Liver (tissue), 9 donors: ENCODE data around the gene TCERG1L. TPM values are rescaled to one million over a fixed set of nuclear protein-coding genes. Genes with fewer than 3 reads are reported as not detected.

Source experiments
- DNase-seq: peaks from one replicate; pipeline ENCODE4 v3.0.0-alpha.2; 2017; ENCODE audit warnings: low spot score
- H3K27ac ChIP-seq, 2 donors: one replicate each; pipeline ENCODE4 v1.7.0; 2013; ENCODE audit warnings: inconsistent platforms in 2 of 2, low read length in 2 of 2, control low read depth in 1 of 2, low read depth in 1 of 2, mild to moderate bottlenecking in 1 of 2
- H3K27me3 ChIP-seq, 4 donors: one replicate each; pipeline versions ENCODE4 v1.6.1 to v1.7.0; 2013; ENCODE audit warnings: low read length in 3 of 4, inconsistent platforms in 1 of 4, mild to moderate bottlenecking in 1 of 4, moderate library complexity in 1 of 4; ENCODE audit not compliant: control insufficient read depth in 4 of 4, insufficient read depth in 4 of 4
- H3K36me3 ChIP-seq, 4 donors: one replicate each; pipeline versions ENCODE4 v1.6.1 to v1.7.0; 2013; ENCODE audit warnings: low read length in 3 of 4, mild to moderate bottlenecking in 3 of 4, low read depth in 1 of 4, moderate library complexity in 1 of 4; ENCODE audit not compliant: control insufficient read depth in 4 of 4, insufficient read depth in 3 of 4
- H3K4me1 ChIP-seq, 4 donors: one replicate each; pipeline versions ENCODE4 v1.6.1 to v1.7.0; 2013; ENCODE audit warnings: low read length in 3 of 4, mild to moderate bottlenecking in 3 of 4, moderate library complexity in 1 of 4; ENCODE audit not compliant: control insufficient read depth in 4 of 4, insufficient read depth in 4 of 4
- H3K4me3 ChIP-seq, 3 donors: one replicate each; pipeline versions ENCODE4 v1.6.1 to v1.7.0; 2013; ENCODE audit warnings: low read length in 3 of 3, control low read depth in 1 of 3, low read depth in 1 of 3, mild to moderate bottlenecking in 1 of 3
- H3K9ac ChIP-seq, 2 donors: one replicate each; pipeline ENCODE4 v1.7.0; 2013; ENCODE audit warnings: low read length in 2 of 2, mild to moderate bottlenecking in 2 of 2, moderate library complexity in 2 of 2, control low read depth in 1 of 2, low read depth in 1 of 2
- H3K9me3 ChIP-seq, 4 donors: one replicate each; pipeline versions ENCODE4 v1.6.1 to v1.7.0; 2013; ENCODE audit warnings: low read length in 3 of 4; ENCODE audit not compliant: control insufficient read depth in 4 of 4
- ATF3 ChIP-seq: IDR thresholded peaks from 2 replicates; pipeline ENCODE4 v1.6.1; 2016; ENCODE audit warnings: antibody characterized with exemption
- CTCF ChIP-seq: fragments of 150-350 bp; IDR thresholded peaks from 2 replicates; pipeline ENCODE4 v1.5.1; 2017; ENCODE audit warnings: improper control_type of control experiment, low read depth, low read length; ENCODE audit not compliant: missing input control
- EGR1 ChIP-seq, 2 donors: IDR thresholded peaks; 2 replicates each; pipeline ENCODE4 v1.6.1; 2016 to 2018; ENCODE audit warnings: antibody characterized with exemption in 2 of 2, low read depth in 2 of 2
- FOXA1 ChIP-seq: IDR thresholded peaks from 2 replicates; pipeline ENCODE4 v1.6.1; 2016; ENCODE audit warnings: antibody characterized with exemption
- FOXA2 ChIP-seq: IDR thresholded peaks from 2 replicates; pipeline ENCODE4 v1.6.1; 2016; ENCODE audit warnings: antibody characterized with exemption
- GABPA ChIP-seq, 2 donors: IDR thresholded peaks in 1 of 2; conservative IDR thresholded peaks in 1 of 2; 2 replicates each; pipeline ENCODE4 v1.6.1; 2016; ENCODE audit warnings: antibody characterized with exemption in 2 of 2, mild to moderate bottlenecking in 1 of 2, moderate library complexity in 1 of 2
- HNF4A ChIP-seq, 2 donors: conservative IDR thresholded peaks; 2 replicates each; pipeline ENCODE4 v1.6.1; 2016; ENCODE audit warnings: antibody characterized with exemption in 2 of 2, mild to moderate bottlenecking in 2 of 2
- HNF4G ChIP-seq: IDR thresholded peaks from 2 replicates; pipeline ENCODE4 v1.6.1; 2016; ENCODE audit warnings: antibody characterized with exemption
- JUND ChIP-seq, 2 donors: IDR thresholded peaks; 2 replicates each; pipeline ENCODE4 v1.6.1; 2016; ENCODE audit warnings: antibody characterized with exemption in 2 of 2
- MAX ChIP-seq: IDR thresholded peaks from 2 replicates; pipeline ENCODE4 v1.6.1; 2016; ENCODE audit warnings: antibody characterized with exemption
- NR2F2 ChIP-seq: IDR thresholded peaks from 2 replicates; pipeline ENCODE4 v1.6.1; 2016; ENCODE audit warnings: antibody characterized with exemption
- RAD21 ChIP-seq, 2 donors: IDR thresholded peaks; 2 replicates each; pipeline ENCODE4 v1.6.1; 2016; ENCODE audit warnings: antibody characterized with exemption in 2 of 2, mild to moderate bottlenecking in 2 of 2
- REST ChIP-seq: IDR thresholded peaks from 2 replicates; pipeline ENCODE4 v1.6.1; 2016; ENCODE audit warnings: antibody characterized with exemption, mild to moderate bottlenecking
- RXRA ChIP-seq, 2 donors: IDR thresholded peaks; 2 replicates each; pipeline ENCODE4 v1.6.1; 2017 to 2018; ENCODE audit warnings: antibody characterized with exemption in 2 of 2, mild to moderate bottlenecking in 1 of 2
- SP1 ChIP-seq: IDR thresholded peaks from 2 replicates; pipeline ENCODE4 v1.6.1; 2018; ENCODE audit warnings: antibody characterized with exemption, mild to moderate bottlenecking
- TAF1 ChIP-seq: conservative IDR thresholded peaks from 2 replicates; pipeline ENCODE4 v1.6.1; 2016; ENCODE audit warnings: antibody characterized with exemption, mild to moderate bottlenecking
- YY1 ChIP-seq: IDR thresholded peaks from 2 replicates; pipeline ENCODE4 v1.6.1; 2016; ENCODE audit warnings: antibody characterized with exemption, mild to moderate bottlenecking
- ZBTB33 ChIP-seq: IDR thresholded peaks from 2 replicates; pipeline ENCODE4 v1.6.1; 2016; ENCODE audit warnings: antibody characterized with exemption
- WGBS: extraction: QIAGEN DNeasy Blood & Tissue Kit; methylation state at CpG from one replicate; pipeline ENCODE4 v1.1.7; 2013; 5-methylcytosine and 5-hydroxymethylcytosine counted together
- polyA plus RNA-seq, 2 donors: library from polyadenylated mRNA; stranded (reverse) in 1 of 2; unstranded in 1 of 2; fragments of 200-250 nt in 1 of 2; fragments of >200 nt in 1 of 2; fragmentation: Nextera tagmentation in 1 of 2; extraction: Ambion mirVana in 1 of 2; gene quantifications; one replicate each; pipeline versions ENCODE4 v1.2.1 to v1.2.3, GENCODE V29; 2013 to 2015
- total RNA-seq, 2 donors: library from RNA; depleted of rRNA; stranded (reverse); fragments of >200 nt; gene quantifications; one replicate each; pipeline ENCODE4 v1.2.3, GENCODE V29; 2014
- donor health status: healthy.
- donor health status: healthy.
- donor health status: healthy.
- donor health status: healthy.
- donor health status: healthy.

TCERG1L gene
- total and polyA plus RNA-seq, 4 donors = not detected

- no peak for DNase-seq
- H3K9me3 ChIP-seq = peaks cover 0 to 5% (median 4%) of the 10 kb centered on the region in 4 donors
- no peak overlapping the region for H3K4me3 ChIP-seq
- TF ChIP-seq GABPA (IDR thresholded peaks at IDR 0.05 in 1 of 2, conservative IDR thresholded peaks at IDR 0.05 in 1 of 2) = no peak
- TF ChIP-seq FOXA1 = no peak
- TF ChIP-seq MAX = no peak
- TF ChIP-seq YY1 = no peak
- TF ChIP-seq FOXA2 = no peak
- no peak for TF ChIP-seq HNF4A (conservative IDR thresholded peaks at IDR 0.05)
- no peak for TF ChIP-seq CTCF
- no peak for TF ChIP-seq ZBTB33
- no peak for TF ChIP-seq JUND (IDR thresholded peaks at IDR 0.05)
- TF ChIP-seq TAF1 = no peak
- TF ChIP-seq SP1 = no peak
- TF ChIP-seq HNF4G = no peak
- no peak for TF ChIP-seq NR2F2
- no peak overlapping the region for H3K27ac ChIP-seq
- H3K36me3 ChIP-seq = no peaks in the 10 kb centered on the region
- H3K9ac ChIP-seq = no peak overlapping the region
- 62% methylated on average over 12 of the region's 12 CpGs for WGBS
- no peaks in the 10 kb centered on the region for H3K4me1 ChIP-seq
- H3K27me3 ChIP-seq = peaks cover 0 to 7% (median 0%) of the 10 kb centered on the region in 4 donors
Observed at GRCh38 chr10:131056091-131056579, 255.4 kb downstream of the TCERG1L start.

- H3K27ac ChIP-seq = no peak overlapping the region
- H3K4me1 ChIP-seq = no peaks in the 10 kb centered on the region
- peaks cover 0 to 5% (median 4%) of the 10 kb centered on the region in 4 donors for H3K9me3 ChIP-seq
- TF ChIP-seq EGR1 (IDR thresholded peaks at IDR 0.05; ENCODE audit: low read depth in 2 of 2) (no peak), SP1 (no peak), CTCF (no peak), GABPA (IDR thresholded peaks at IDR 0.05 in 1 of 2, conservative IDR thresholded peaks at IDR 0.05 in 1 of 2) (no peak), FOXA2 (no peak), RAD21 (IDR thresholded peaks at IDR 0.05) (no peak), HNF4G (no peak), ATF3 (no peak), NR2F2 (no peak), TAF1 (no peak), ZBTB33 (no peak), YY1 (no peak), REST (no peak), FOXA1 (no peak), HNF4A (conservative IDR thresholded peaks at IDR 0.05) (no peak), RXRA (IDR thresholded peaks at IDR 0.05) (no peak), JUND (IDR thresholded peaks at IDR 0.05) (no peak), MAX (no peak)
- 73% methylated on average over 9 of the region's 9 CpGs for WGBS
- H3K9ac ChIP-seq = no peak overlapping the region
- H3K27me3 ChIP-seq = peaks cover 0 to 7% (median 0%) of the 10 kb centered on the region in 4 donors
- H3K4me3 ChIP-seq = no peak overlapping the region
- H3K36me3 ChIP-seq = no peaks in the 10 kb centered on the region
- DNase-seq = no peak
Observed at GRCh38 chr10:131055437-131055836, 256.1 kb downstream of the TCERG1L start.
